ENCODE data around the gene RNH1.
A peak's percentile ranks its signal among the peaks of the same experiment; 100 is the strongest.
"Not testable (repeated sequence)": the region's sequence is repeated elsewhere in the genome, so short reads cannot be mapped to it uniquely, and the experiment has no call there.

RNH1 gene

GRCh38 chr11:520428-521176 is 13.6 kb upstream of the RNH1 start:
- no peak for DNase-seq (ENCODE audit: low read depth in 3 of 3, low spot score in 1 of 3)

GRCh38 chr11:518463-519202 is 11.6 kb upstream of the RNH1 start:
- peak; percentile 68 to 90 (median 88) for DNase-seq (ENCODE audit: low read depth in 3 of 3, low spot score in 1 of 3)

- not testable (repeated sequence) for DNase-seq (ENCODE audit: low read depth in 3 of 3, low spot score in 1 of 3)
Measured at GRCh38 chr11:516918-517685, 10.1 kb upstream of the RNH1 start.

- DNase-seq (ENCODE audit: low read depth in 3 of 3, low spot score in 1 of 3): no peak
Measured at GRCh38 chr11:516400-516799, 9.4 kb upstream of the RNH1 start.

- DNase-seq (ENCODE audit: low read depth in 3 of 3, low spot score in 1 of 3): no peak
Measured at GRCh38 chr11:515131-515530, 8.1 kb upstream of the RNH1 start.

GRCh38 chr11:514606-515005 is 7.6 kb upstream of the RNH1 start:
- DNase-seq (ENCODE audit: low read depth in 3 of 3, low spot score in 1 of 3): no peak

GRCh38 chr11:512761-513595 is 5.9 kb upstream of the RNH1 start:
- DNase-seq (ENCODE audit: low read depth in 3 of 3, low spot score in 1 of 3): no peak

- DNase-seq (ENCODE audit: low read depth in 3 of 3, low spot score in 1 of 3): no peak
Measured at GRCh38 chr11:508956-509355, 1.9 kb upstream of the RNH1 start.

- no peak for DNase-seq (ENCODE audit: low read depth in 3 of 3, low spot score in 1 of 3)
Measured at GRCh38 chr11:507727-508515, 879 bp upstream of the RNH1 start.

GRCh38 chr11:506238-506994 is 626 bp downstream of the RNH1 start:
- DNase-seq (ENCODE audit: low read depth in 3 of 3, low spot score in 1 of 3): peak; percentile 92 to 96 (median 93)

- DNase-seq (ENCODE audit: low read depth in 3 of 3, low spot score in 1 of 3): no peak
Measured at GRCh38 chr11:504994-505344, 2.1 kb downstream of the RNH1 start.

- no peak for DNase-seq (ENCODE audit: low read depth in 3 of 3, low spot score in 1 of 3)
Measured at GRCh38 chr11:504053-504993, 2.7 kb downstream of the RNH1 start.

GRCh38 chr11:503179-503981 is 3.7 kb downstream of the RNH1 start:
- no peak for DNase-seq (ENCODE audit: low read depth in 3 of 3, low spot score in 1 of 3)

GRCh38 chr11:502288-503178 is 4.5 kb downstream of the RNH1 start:
- no peak for DNase-seq (ENCODE audit: low read depth in 3 of 3, low spot score in 1 of 3)

GRCh38 chr11:501683-502287 is 5.3 kb downstream of the RNH1 start:
- DNase-seq (ENCODE audit: low read depth in 3 of 3, low spot score in 1 of 3): no peak

GRCh38 chr11:501001-501682 is 5.9 kb downstream of the RNH1 start:
- no peak for DNase-seq (ENCODE audit: low read depth in 3 of 3, low spot score in 1 of 3)

Data from stimulated activated CD4-positive, alpha-beta T cell treated with anti-CD3 and anti-CD28 coated beads, TNF-alpha, amount 100 ng/mL, for 1 hour (primary cell).